Sigmoid colon (tissue), 3 donors: ENCODE results near the gene TMEM125.

Experiments
- CTCF ChIP-seq, 4 experiments: fragments of 450-650 bp in 3 of 4; fragments of 200-600 bp in 1 of 4; IDR thresholded peaks; one replicate each; pipeline ENCODE4 v1.5.1; 2016 to 2019; ENCODE audit warnings: antibody characterized with exemption in 4 of 4, mild to moderate bottlenecking in 3 of 4, moderate library complexity in 2 of 4
- POLR2A ChIP-seq, 2 donors: fragments of 450-650 bp; IDR thresholded peaks; one replicate each; pipeline ENCODE4 v1.6.1; 2016; ENCODE audit warnings: antibody characterized with exemption in 2 of 2, mild to moderate bottlenecking in 2 of 2, moderate library complexity in 2 of 2

GRCh38 chr1:43227143-43227764 is 42.5 kb upstream of the TMEM125 start:
- peak; percentile 88 to 94 (median 90) for TF ChIP-seq CTCF (IDR thresholded peaks at IDR 0.05)
- TF ChIP-seq POLR2A (IDR thresholded peaks at IDR 0.05): no peak
